Colonic mucosa (tissue), 4 donors: Measurements from ENCODE around the gene MPO. TPM values are rescaled to one million over a fixed set of nuclear protein-coding genes. Genes with fewer than 3 reads are reported as not detected.

Source experiments
- DNase-seq: peaks from one replicate; pipeline ENCODE4 v3.0.0-alpha.2; 2020
- H3K27ac ChIP-seq: fragments of 200-600 bp; one replicate; pipeline ENCODE4 v1.8.0; 2021
- H3K27me3 ChIP-seq: fragments of 200-600 bp; one replicate; pipeline ENCODE4 v1.8.0; 2021
- H3K36me3 ChIP-seq: fragments of 200-600 bp; one replicate; pipeline ENCODE4 v1.8.0; 2021
- H3K4me1 ChIP-seq: fragments of 200-600 bp; one replicate; pipeline ENCODE4 v1.8.0; 2021; ENCODE audit warnings: mild to moderate bottlenecking
- H3K4me3 ChIP-seq: fragments of 200-600 bp; one replicate; pipeline ENCODE4 v1.8.0; 2021
- H3K9ac ChIP-seq, 2 donors: one replicate each; pipeline ENCODE4 v1.7.0; 2013; ENCODE audit warnings: control low read depth in 2 of 2, low read depth in 2 of 2, low read length in 2 of 2
- H3K9me3 ChIP-seq: fragments of 200-600 bp; one replicate; pipeline ENCODE4 v1.8.0; 2021
- CTCF ChIP-seq: fragments of 200-600 bp; IDR thresholded peaks from one replicate; pipeline ENCODE4 v1.8.0; 2022; ENCODE audit warnings: antibody characterized with exemption, mild to moderate bottlenecking
- intact Hi-C: fragments of 100-400 bp; cut with DNase I; formaldehyde crosslinking; loops from one replicate; pipeline ENCODE4 v1.14.1; 2022
- total RNA-seq, 2 donors: library from RNA; stranded (reverse); fragmentation: NEBNext Ultra II Directional in 1 of 2; extraction: Animal tissue kit (Norgen Biotek cat#: 25700) in 1 of 2; gene quantifications; one replicate each; pipeline ENCODE4 v1.2.1, GENCODE V29; 2021
- donor health status: healthy.
- donor health status: DM: no; HTN: no; CAD: no.
- donor health status: DM: no; HTN: no; CAD: no.

MPO gene
- total RNA-seq, 2 donors from 2014 or later = not detected

GRCh38 chr17:58312829-58313228 lies 32.1 kb upstream of the MPO start:
- H3K4me3 ChIP-seq = no peak overlapping the region
- no peaks in the 10 kb centered on the region for H3K36me3 ChIP-seq
- DNase-seq = no peak
- no peak for TF ChIP-seq CTCF
- intact Hi-C loops = no loop called here
- H3K27ac ChIP-seq = no peak overlapping the region
- no peaks in the 10 kb centered on the region for H3K27me3 ChIP-seq
- H3K4me1 ChIP-seq = no peaks in the 10 kb centered on the region
- no peak overlapping the region for H3K9ac ChIP-seq
- no peaks in the 10 kb centered on the region for H3K9me3 ChIP-seq

GRCh38 chr17:58312021-58312630 lies 31.4 kb upstream of the MPO start:
- Histone ChIP-seq H3K4me3 (no peak overlapping the region), H3K9me3 (no peaks in the 10 kb centered on the region), H3K27me3 (no peaks in the 10 kb centered on the region), H3K27ac (no peak overlapping the region), H3K4me1 (no peaks in the 10 kb centered on the region), H3K36me3 (no peaks in the 10 kb centered on the region), H3K9ac (no peak overlapping the region)
- no peak for DNase-seq
- TF ChIP-seq CTCF = no peak
- intact Hi-C loops = no loop called here

- no peak overlapping the region for H3K4me3 ChIP-seq
- no peaks in the 10 kb centered on the region for H3K4me1 ChIP-seq
- no peaks in the 10 kb centered on the region for H3K27me3 ChIP-seq
- no peak overlapping the region for H3K9ac ChIP-seq
- no peak for DNase-seq
- H3K36me3 ChIP-seq = no peaks in the 10 kb centered on the region
- H3K9me3 ChIP-seq = no peaks in the 10 kb centered on the region
- intact Hi-C loops = no loop called here
- H3K27ac ChIP-seq = no peak overlapping the region
- no peak for TF ChIP-seq CTCF
These were observed 30.7 kb upstream of the MPO start for GRCh38 chr17:58311429-58311894.

- no peak for DNase-seq
- Histone ChIP-seq H3K27me3 (no peaks in the 10 kb centered on the region), H3K27ac (no peak overlapping the region), H3K9ac (no peak overlapping the region), H3K4me3 (no peak overlapping the region), H3K36me3 (no peaks in the 10 kb centered on the region), H3K4me1 (no peaks in the 10 kb centered on the region), H3K9me3 (no peaks in the 10 kb centered on the region)
- TF ChIP-seq CTCF = no peak
- intact Hi-C loops = no loop called here
These were observed 30.0 kb upstream of the MPO start for GRCh38 chr17:58310511-58311428.

- Histone ChIP-seq H3K4me1 (no peaks in the 10 kb centered on the region), H3K4me3 (no peak overlapping the region), H3K36me3 (no peaks in the 10 kb centered on the region), H3K9me3 (no peaks in the 10 kb centered on the region), H3K27me3 (no peaks in the 10 kb centered on the region), H3K9ac (no peak overlapping the region), H3K27ac (no peak overlapping the region)
- TF ChIP-seq CTCF = no peak
- intact Hi-C loops = no loop called here
- no peak for DNase-seq
These were observed 29.2 kb upstream of the MPO start for GRCh38 chr17:58309918-58310259.
